ENCODE measurements around the gene PGA4. TPM values are rescaled to one million over a fixed set of nuclear protein-coding genes. Genes with fewer than 3 reads are reported as not detected.

The PGA4 gene
- total RNA-seq, 1 donor from 2014 or later, result not detected

GRCh38 chr11:61278001-61278470, 55.9 kb downstream of the PGA4 start:
- peaks cover 20% of the 10 kb centered on the region for H3K36me3 Mint-ChIP-seq (ENCODE audit: low read depth)
- H3K27ac Mint-ChIP-seq (ENCODE audit: unreplicated experiment), result no peak overlapping the region
- no peak overlapping the region for H3K4me3 Mint-ChIP-seq (ENCODE audit: unreplicated experiment)
- no peak for TF ChIP-seq CTCF (IDR thresholded peaks at IDR 0.05)
- DNase-seq (ENCODE audit: low spot score), result no peak
- H3K9me3 Mint-ChIP-seq (ENCODE audit: low read depth), result no peaks in the 10 kb centered on the region
- H3K4me1 Mint-ChIP-seq (ENCODE audit: low read depth), result peaks cover 3% of the 10 kb centered on the region
- H3K27me3 Mint-ChIP-seq (ENCODE audit: low read depth), result no peaks in the 10 kb centered on the region

- no peak for DNase-seq (ENCODE audit: low spot score)
- Mint-ChIP-seq H3K4me1 (ENCODE audit: low read depth) (peaks cover 3% of the 10 kb centered on the region), H3K36me3 (ENCODE audit: low read depth) (peaks cover 26% of the 10 kb centered on the region), H3K4me3 (ENCODE audit: unreplicated experiment) (no peak overlapping the region), H3K9me3 (ENCODE audit: low read depth) (no peaks in the 10 kb centered on the region), H3K27me3 (ENCODE audit: low read depth) (no peaks in the 10 kb centered on the region), H3K27ac (ENCODE audit: unreplicated experiment) (no peak overlapping the region)
- TF ChIP-seq CTCF (IDR thresholded peaks at IDR 0.05), result no peak
These were observed 58.0 kb downstream of the PGA4 start for GRCh38 chr11:61279934-61280659.

- no peak overlapping the region for H3K27ac Mint-ChIP-seq (ENCODE audit: unreplicated experiment)
- H3K36me3 Mint-ChIP-seq (ENCODE audit: low read depth), result peaks cover 31% of the 10 kb centered on the region
- no peak overlapping the region for H3K4me3 Mint-ChIP-seq (ENCODE audit: unreplicated experiment)
- no peak for TF ChIP-seq CTCF (IDR thresholded peaks at IDR 0.05)
- no peaks in the 10 kb centered on the region for H3K9me3 Mint-ChIP-seq (ENCODE audit: low read depth)
- DNase-seq (ENCODE audit: low spot score), result peak; percentile 89
- no peaks in the 10 kb centered on the region for H3K27me3 Mint-ChIP-seq (ENCODE audit: low read depth)
- peaks cover 3% of the 10 kb centered on the region for H3K4me1 Mint-ChIP-seq (ENCODE audit: low read depth)
These were observed 58.9 kb downstream of the PGA4 start for GRCh38 chr11:61280883-61281580.

Other genes starting within 250 kb of the PGA4 start
- gene CD5, start 119.9 kb upstream of the PGA4 start, total RNA-seq, result not detected in 3 replicates
- 15.3 to 20.5 TPM (median 19.6 TPM) in 3 replicates for gene VPS37C, start 60.9 kb upstream of the PGA4 start, total RNA-seq
- not detected in 3 replicates for gene PGA3, start 18.8 kb upstream of the PGA4 start, total RNA-seq
- not detected in 3 replicates for gene PGA5, start 18.8 kb downstream of the PGA4 start, total RNA-seq
- gene VWCE, start 73.0 kb downstream of the PGA4 start, total RNA-seq, result 2.4 to 4.1 TPM (median 3.6 TPM) in 3 replicates
- 188 to 264 TPM (median 194 TPM) in 3 replicates for gene DDB1, start 110.8 kb downstream of the PGA4 start, total RNA-seq
- 31.9 to 41.4 TPM (median 32.2 TPM) in 3 replicates for gene TKFC, start 110.9 kb downstream of the PGA4 start, total RNA-seq
- gene CYB561A3, start 139.5 kb downstream of the PGA4 start, total RNA-seq, result 40.8 to 60.0 TPM (median 41.4 TPM) in 3 replicates
- gene TMEM138, start 140.0 kb downstream of the PGA4 start, total RNA-seq, result 39.2 to 60.0 TPM (median 46.7 TPM) in 3 replicates
- 9.3 to 14.4 TPM (median 9.8 TPM) in 3 replicates for gene TMEM216, start 170.2 kb downstream of the PGA4 start, total RNA-seq
- gene CPSF7, start 207.6 kb downstream of the PGA4 start, total RNA-seq, result 61.2 to 66.2 TPM (median 65.0 TPM) in 3 replicates
- gene SDHAF2, start 207.8 kb downstream of the PGA4 start, total RNA-seq, result 33.8 to 34.8 TPM (median 34.5 TPM) in 3 replicates